EH (cell line): ENCODE data around the gene NAXD.
"Not testable (repeated sequence)": the region's sequence is repeated elsewhere in the genome, so short reads cannot be mapped to it uniquely, and the experiment has no call there.

Experiments used
- DNase-seq: peaks from one replicate; pipeline ENCODE4 v3.0.0-alpha.2; 2015; ENCODE audit warnings: low read depth

The NAXD gene

DNA sequence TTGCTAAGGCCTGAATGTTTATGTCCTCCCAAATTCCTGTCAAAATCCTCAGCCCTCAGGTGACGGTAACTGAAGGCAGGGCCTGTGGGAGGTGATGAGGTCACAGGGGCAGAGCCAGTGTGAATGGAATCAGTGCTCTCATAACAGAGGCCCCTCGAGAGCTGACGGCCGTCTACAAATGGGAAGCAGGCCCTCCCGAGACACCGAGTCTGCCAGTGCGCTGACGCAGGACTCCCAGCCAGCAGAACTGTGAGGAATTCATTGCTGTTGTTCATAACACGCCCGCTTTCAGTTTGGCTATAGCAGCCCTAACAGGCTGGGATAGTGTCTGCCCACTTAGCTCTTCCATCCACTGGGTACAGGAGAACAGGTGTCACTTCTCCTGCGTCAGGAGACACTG lies 49.3 kb downstream of the NAXD start:
- no peak for DNase-seq

DNA sequence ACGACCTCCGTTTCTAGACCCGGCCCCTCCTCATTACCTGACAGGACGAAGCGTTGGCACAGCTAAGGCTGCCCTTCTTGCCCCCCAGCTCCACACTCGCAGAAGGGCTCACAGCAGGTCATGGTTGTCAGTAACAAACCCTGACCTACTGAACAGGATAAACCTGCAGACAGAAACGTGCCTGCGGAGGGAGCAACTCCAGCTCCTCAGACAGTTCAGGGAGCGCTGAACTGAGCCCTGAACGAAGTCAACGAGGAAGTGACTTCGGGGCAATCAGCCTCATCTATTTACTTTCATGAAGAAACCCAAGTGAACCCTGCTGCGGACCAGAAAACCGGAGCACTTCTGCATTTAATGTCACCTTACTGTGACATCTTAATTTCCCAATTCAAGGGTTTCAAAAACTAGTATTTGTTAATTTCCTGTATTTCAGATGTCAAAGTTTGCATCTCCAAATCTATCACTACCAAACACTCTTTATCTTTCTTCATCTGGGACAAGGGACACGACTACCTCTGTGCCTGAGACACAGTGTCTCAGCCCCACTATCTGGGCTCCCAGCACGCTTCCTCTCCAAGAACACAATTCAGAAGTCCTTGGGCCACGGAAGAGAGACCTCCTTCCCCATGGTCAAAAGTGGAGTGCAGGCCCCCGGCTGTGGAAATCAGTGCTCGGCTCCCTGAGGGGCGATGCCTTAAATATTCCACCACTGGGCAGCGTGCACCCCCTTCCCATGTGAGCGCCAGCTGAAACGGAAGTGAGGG lies 50.3 kb downstream of the NAXD start:
- no peak for DNase-seq

- no peak for DNase-seq
Observed at GRCh38 chr13:110666255-110666533, 50.8 kb downstream of the NAXD start.

- DNase-seq, result no peak
Observed at GRCh38 chr13:110669036-110669435, 53.7 kb downstream of the NAXD start.

- not testable (repeated sequence) for DNase-seq
Observed at GRCh38 chr13:110669814-110670213, 54.5 kb downstream of the NAXD start.

GRCh38 chr13:110676595-110677587 lies 61.5 kb downstream of the NAXD start:
- DNase-seq, result no peak

- DNase-seq, result peak; percentile 7
Observed at GRCh38 chr13:110677731-110678545, 62.6 kb downstream of the NAXD start.

DNA sequence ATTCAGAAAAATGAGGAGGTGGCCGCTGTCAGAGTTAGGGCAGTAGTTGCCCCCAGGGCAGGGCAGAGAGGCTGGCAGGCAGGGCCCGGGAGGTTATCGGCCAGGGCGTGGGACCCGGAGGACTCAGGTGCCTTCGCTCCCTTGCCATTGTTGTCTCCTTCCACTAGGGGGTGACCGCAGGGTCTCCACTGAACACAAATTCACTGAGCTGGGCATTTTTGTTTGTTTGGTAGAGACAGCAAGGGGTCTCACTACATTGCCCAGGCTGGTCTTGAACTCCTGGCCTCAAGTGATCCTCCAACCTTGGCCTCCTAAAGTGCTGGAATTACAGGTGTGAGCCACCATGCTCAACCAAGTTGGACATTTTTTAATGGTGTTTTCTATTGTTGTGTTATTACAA lies 65.5 kb downstream of the NAXD start:
- DNase-seq, result peak; percentile 6

GRCh38 chr13:110681868-110682550 lies 66.7 kb downstream of the NAXD start:
- no peak for DNase-seq

GRCh38 chr13:110682746-110683145 lies 67.4 kb downstream of the NAXD start:
- no peak for DNase-seq

- DNase-seq, result peak; percentile 17
Observed at GRCh38 chr13:110683203-110683883, 68.0 kb downstream of the NAXD start.

DNA sequence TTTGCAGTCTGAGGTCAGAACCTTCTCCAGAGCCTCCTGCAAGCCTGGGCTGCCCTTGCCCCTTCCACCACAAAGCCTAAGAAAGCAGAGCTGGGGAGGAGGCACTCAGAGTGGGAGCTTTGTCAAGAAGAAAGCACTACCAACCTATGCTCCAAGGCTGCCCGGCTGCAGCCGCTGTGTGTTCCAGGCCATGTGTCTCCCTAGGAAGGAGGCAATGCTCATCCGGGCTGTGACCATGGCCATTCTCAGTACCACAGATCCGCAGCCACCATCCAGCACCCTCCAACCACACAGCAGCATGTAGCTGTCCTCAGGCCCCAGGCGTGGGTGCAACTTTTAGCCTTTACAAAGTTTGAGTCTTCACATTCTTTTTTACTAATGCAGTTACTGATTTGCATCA lies 68.6 kb downstream of the NAXD start:
- DNase-seq, result no peak

GRCh38 chr13:110684388-110685056 lies 69.2 kb downstream of the NAXD start:
- no peak for DNase-seq

- DNase-seq, result peak; percentile 91
Observed at GRCh38 chr13:110685305-110686020, 70.1 kb downstream of the NAXD start.

- DNase-seq, result no peak
Observed at GRCh38 chr13:110687736-110688135, 72.4 kb downstream of the NAXD start.

GRCh38 chr13:110689041-110689440 lies 73.7 kb downstream of the NAXD start:
- DNase-seq, result no peak
